A549 (cell line): ENCODE data around the gene F10. TPM values are rescaled to one million over a fixed set of nuclear protein-coding genes. Genes with fewer than 3 reads are reported as not detected.

Experiments used
- ATAC-seq, 2 experiments: fragments of 200-7000 bp in 1 of 2; fragments of >200 bp in 1 of 2; cut with Nextera tagmentation in 1 of 2; cut with Tn5 transposase in 1 of 2; 3 replicates each; pipeline versions ENCODE4 v1.8.0 to v1.9.1; 2018 to 2020; ENCODE audit warnings: mild to moderate bottlenecking in 1 of 2, moderate library complexity in 1 of 2
- CTCF ChIA-PET: fragments of 300-600 bp; sonication (Branson Sonifier 250); formaldehyde crosslinking; extraction: SDS; loops from one replicate; lab custom pipeline; 2021; ENCODE audit warnings: antibody characterized with exemption, inconsistent platforms; lab: Yijun Ruan, JAX
- POLR2A ChIA-PET: fragments of 350-600 bp; formaldehyde crosslinking; extraction: SDS; loops from one replicate; lab custom pipeline; 2021; ENCODE audit warnings: antibody characterized with exemption, inconsistent platforms; lab: Yijun Ruan, JAX
- DNase-seq, 2 experiments: peaks; one replicate each; pipeline versions ENCODE4 v3.0.0 to v3.0.0-alpha.2; 2011 to 2016; ENCODE audit warnings: low read depth in 1 of 2, low spot score in 1 of 2
- FAIRE-seq: peaks from 2 replicates; lab custom pipeline; 2011; peaks lifted over from hg19 to GRCh38; lab: Jason Lieb, UNC
- H3K27ac ChIP-seq, 2 experiments: fragments of >200 bp; sonication (Bioruptor Twin); formaldehyde crosslinking; 3 replicates each; pipeline ENCODE4 v1.5.1; 2016 to 2017
- H3K4me1 ChIP-seq: fragments of >200 bp; sonication (Bioruptor Twin); formaldehyde crosslinking; 3 replicates; pipeline ENCODE4 v1.6.1; 2016
- H3K4me2 ChIP-seq: fragments of >200 bp; sonication (Bioruptor Twin); formaldehyde crosslinking; 3 replicates; pipeline ENCODE4 v1.6.1; 2016
- H3K4me3 ChIP-seq: fragments of >200 bp; sonication (Bioruptor Twin); formaldehyde crosslinking; 3 replicates; pipeline ENCODE4 v1.5.1; 2016
- H3K9me3 ChIP-seq: fragments of >200 bp; sonication (Bioruptor Twin); formaldehyde crosslinking; 3 replicates; pipeline ENCODE4 v1.6.1; 2016
- CBX2 ChIP-seq: fragments of 200-600 bp; sonication (generic); IDR thresholded peaks from 2 replicates; pipeline ENCODE4 v1.6.1; 2016; ENCODE audit warnings: low read depth, mild to moderate bottlenecking, borderline replicate concordance
- CHD2 ChIP-seq: fragments of 150-350 bp; IDR thresholded peaks from 2 replicates; pipeline ENCODE4 v1.6.1; 2014; ENCODE audit warnings: low read length; ENCODE audit not compliant: partially characterized antibody
- FOSB ChIP-seq: fragments of 250-450 bp; sonication (Bioruptor Pico); IDR thresholded peaks from 2 replicates; pipeline ENCODE4 v1.5.0; 2020; ENCODE audit warnings: mild to moderate bottlenecking, moderate library complexity
- GATA3 ChIP-seq: IDR thresholded peaks from 2 replicates; pipeline ENCODE4 v1.6.1; 2012; ENCODE audit warnings: borderline replicate concordance
- HDAC2 ChIP-seq: fragments of 200-600 bp; sonication (generic); IDR thresholded peaks from 2 replicates; pipeline ENCODE4 v1.6.1; 2016
- HOXA7 ChIP-seq: fragments of 250-450 bp; sonication (Bioruptor Pico); IDR thresholded peaks from 2 replicates; pipeline ENCODE4 v1.5.0; 2020; ENCODE audit warnings: mild to moderate bottlenecking, moderate library complexity
- KDM5A ChIP-seq: fragments of 200-600 bp; sonication (generic); IDR thresholded peaks from 2 replicates; pipeline ENCODE4 v1.6.1; 2016; ENCODE audit warnings: antibody characterized with exemption, mild to moderate bottlenecking
- MAZ ChIP-seq: fragments of 150-350 bp; IDR thresholded peaks from 2 replicates; pipeline ENCODE4 v1.6.1; 2014; ENCODE audit warnings: antibody characterized with exemption, low read depth, low read length, borderline replicate concordance
- NFE2L2 ChIP-seq: fragments of 150-350 bp; conservative IDR thresholded peaks from 2 replicates; pipeline ENCODE4 v1.6.1; 2014; ENCODE audit warnings: low read length
- NR3C1 ChIP-seq: fragments of >200 bp; sonication (Bioruptor Twin); formaldehyde crosslinking; IDR thresholded peaks from 3 replicates; pipeline ENCODE4 v1.6.1; 2017
- RAD21 ChIP-seq, 2 experiments: fragments of >200 bp in 1 of 2; sonication (Bioruptor Twin) in 1 of 2; formaldehyde crosslinking in 1 of 2; IDR thresholded peaks in 1 of 2; conservative IDR thresholded peaks in 1 of 2; 2 replicates in 1 of 2; 3 replicates in 1 of 2; pipeline ENCODE4 v1.6.1; 2012 to 2018; ENCODE audit warnings: inconsistent platforms in 1 of 2
- RCOR1 ChIP-seq: fragments of 150-350 bp; IDR thresholded peaks from 2 replicates; pipeline ENCODE4 v1.6.1; 2014; ENCODE audit warnings: antibody characterized with exemption, low read length, low read depth
- RFX5 ChIP-seq: fragments of 450-650 bp; IDR thresholded peaks from 2 replicates; pipeline ENCODE4 v1.7.1; 2014; ENCODE audit warnings: antibody characterized with exemption, mild to moderate bottlenecking, moderate library complexity
- SREBF2 ChIP-seq: fragments of 450-650 bp; IDR thresholded peaks from 2 replicates; pipeline ENCODE4 v1.6.1; 2014; ENCODE audit warnings: mild to moderate bottlenecking, moderate library complexity
- TP53 ChIP-seq: fragments of 250-450 bp; sonication (Bioruptor Pico); IDR thresholded peaks from 2 replicates; pipeline ENCODE4 v1.5.0; 2021; ENCODE audit warnings: mild to moderate bottlenecking, moderate library complexity
- ZNF302 ChIP-seq: fragments of 250-450 bp; sonication (Bioruptor Pico); IDR thresholded peaks from 2 replicates; pipeline ENCODE4 v1.9.0; 2021; ENCODE audit warnings: inconsistent platforms, mild to moderate bottlenecking, moderate library complexity
- ZSCAN20 ChIP-seq: fragments of 250-450 bp; sonication (Bioruptor Pico); IDR thresholded peaks from 2 replicates; pipeline ENCODE4 v1.8.0; 2022; ENCODE audit warnings: mild to moderate bottlenecking, moderate library complexity
- WGBS: methylation state at CpG from one replicate; pipeline ENCODE4 v1.1.6; 2017; ENCODE audit errors: missing lambda C conversion rate; 5-methylcytosine and 5-hydroxymethylcytosine counted together
- polyA plus RNA-seq, 4 experiments: library from polyadenylated mRNA; depleted of rRNA in 3 of 4; stranded (reverse); fragments of >200 nt; fragmentation: RNase III in 1 of 4; extraction: RNeasy Plus Mini Kit Qiagen cat#74134 plus additional on column Dnase treatment in 1 of 4; gene quantifications; 2 replicates in 3 of 4; 3 replicates in 1 of 4; pipeline ENCODE4 v1.2.3, GENCODE V29; 2011 to 2017
- TF ChIP-seq, protein P1 (sequence below): fragments of >200 bp; sonication (Bioruptor Twin); formaldehyde crosslinking; IDR thresholded peaks from 3 replicates; pipeline ENCODE4 v1.5.1; 2016
- TF ChIP-seq, protein P2 (sequence below): IDR thresholded peaks from 2 replicates; pipeline ENCODE4 v1.6.1; 2012
- TF ChIP-seq, protein P3 (sequence below): fragments of 250-450 bp; sonication (Bioruptor Pico); IDR thresholded peaks from 2 replicates; pipeline ENCODE4 v1.5.0; 2020; ENCODE audit warnings: low read depth, mild to moderate bottlenecking, moderate library complexity
- TF ChIP-seq, protein P4 (sequence below): fragments of 250-450 bp; sonication (Bioruptor Pico); IDR thresholded peaks from 2 replicates; pipeline ENCODE4 v1.5.0; 2021; ENCODE audit warnings: mild to moderate bottlenecking, moderate library complexity, borderline replicate concordance
- TF ChIP-seq, protein P5 (sequence below): fragments of 150-350 bp; IDR thresholded peaks from 2 replicates; pipeline ENCODE4 v1.6.1; 2014; ENCODE audit warnings: low read depth, mild to moderate bottlenecking, low read length
- TF ChIP-seq, protein P6 (sequence below): fragments of >200 bp; sonication (Bioruptor Twin); formaldehyde crosslinking; IDR thresholded peaks from 3 replicates; pipeline ENCODE4 v1.6.1; 2016
- TF ChIP-seq, protein P7 (sequence below): fragments of 450-650 bp; IDR thresholded peaks from 2 replicates; pipeline ENCODE4 v1.6.1; 2014; ENCODE audit warnings: antibody characterized with exemption

The F10 gene
- polyA plus RNA-seq, 2 of the 4 experiments (the other 2 are of a cell fraction): 0.32 TPM; not detected in 1

DNA sequence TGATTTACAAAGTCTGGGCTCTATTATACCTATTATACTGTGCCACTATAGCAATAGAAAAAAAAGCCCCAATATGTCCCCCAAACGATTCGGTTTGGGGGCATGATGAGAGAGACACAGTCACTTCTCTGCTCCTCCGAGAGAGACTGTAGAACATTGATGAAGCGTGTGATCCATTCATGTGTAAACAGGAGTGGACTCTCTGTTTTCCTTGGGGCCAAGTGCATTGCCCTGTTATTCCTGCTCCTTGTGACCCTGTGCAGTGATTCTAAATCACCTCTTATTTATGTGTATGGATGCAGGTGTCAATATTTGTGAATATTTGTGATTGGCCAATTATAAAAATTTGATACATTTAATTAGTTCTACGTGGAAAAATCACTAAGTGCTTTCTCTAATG is 17.0 kb downstream of the F10 start:
- no peaks in the 10 kb centered on the region for H3K9me3 ChIP-seq
- ATAC-seq (no peak), FAIRE-seq (no peak), DNase-seq (no peak)
- WGBS: 41% methylated on average over 5 of the region's 5 CpGs
- no peak for TF ChIP-seq HDAC2
- no peak for TF ChIP-seq GATA3
- TF ChIP-seq ZNF302: no peak
- TF ChIP-seq RFX5: no peak
- no peak for TF ChIP-seq MAZ
- TF ChIP-seq NFE2L2: no peak
- no peak for TF ChIP-seq ZSCAN20
- no peak for TF ChIP-seq NR3C1
- TF ChIP-seq TP53 (CRISPR knock-in tag): no peak
- TF ChIP-seq, protein P1, sequence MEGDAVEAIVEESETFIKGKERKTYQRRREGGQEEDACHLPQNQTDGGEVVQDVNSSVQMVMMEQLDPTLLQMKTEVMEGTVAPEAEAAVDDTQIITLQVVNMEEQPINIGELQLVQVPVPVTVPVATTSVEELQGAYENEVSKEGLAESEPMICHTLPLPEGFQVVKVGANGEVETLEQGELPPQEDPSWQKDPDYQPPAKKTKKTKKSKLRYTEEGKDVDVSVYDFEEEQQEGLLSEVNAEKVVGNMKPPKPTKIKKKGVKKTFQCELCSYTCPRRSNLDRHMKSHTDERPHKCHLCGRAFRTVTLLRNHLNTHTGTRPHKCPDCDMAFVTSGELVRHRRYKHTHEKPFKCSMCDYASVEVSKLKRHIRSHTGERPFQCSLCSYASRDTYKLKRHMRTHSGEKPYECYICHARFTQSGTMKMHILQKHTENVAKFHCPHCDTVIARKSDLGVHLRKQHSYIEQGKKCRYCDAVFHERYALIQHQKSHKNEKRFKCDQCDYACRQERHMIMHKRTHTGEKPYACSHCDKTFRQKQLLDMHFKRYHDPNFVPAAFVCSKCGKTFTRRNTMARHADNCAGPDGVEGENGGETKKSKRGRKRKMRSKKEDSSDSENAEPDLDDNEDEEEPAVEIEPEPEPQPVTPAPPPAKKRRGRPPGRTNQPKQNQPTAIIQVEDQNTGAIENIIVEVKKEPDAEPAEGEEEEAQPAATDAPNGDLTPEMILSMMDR: no peak
- TF ChIP-seq, protein P2, sequence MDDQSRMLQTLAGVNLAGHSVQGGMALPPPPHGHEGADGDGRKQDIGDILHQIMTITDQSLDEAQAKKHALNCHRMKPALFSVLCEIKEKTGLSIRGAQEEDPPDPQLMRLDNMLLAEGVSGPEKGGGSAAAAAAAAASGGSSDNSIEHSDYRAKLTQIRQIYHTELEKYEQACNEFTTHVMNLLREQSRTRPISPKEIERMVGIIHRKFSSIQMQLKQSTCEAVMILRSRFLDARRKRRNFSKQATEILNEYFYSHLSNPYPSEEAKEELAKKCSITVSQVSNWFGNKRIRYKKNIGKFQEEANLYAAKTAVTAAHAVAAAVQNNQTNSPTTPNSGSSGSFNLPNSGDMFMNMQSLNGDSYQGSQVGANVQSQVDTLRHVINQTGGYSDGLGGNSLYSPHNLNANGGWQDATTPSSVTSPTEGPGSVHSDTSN: no peak
- no peak for TF ChIP-seq CHD2
- no peak for TF ChIP-seq HOXA7 (CRISPR knock-in tag)
- no peak for TF ChIP-seq SREBF2
- no peak for TF ChIP-seq CBX2
- TF ChIP-seq RAD21 (conservative IDR thresholded peaks at IDR 0.05 in 1 of 2, IDR thresholded peaks at IDR 0.05 in 1 of 2): no peak
- TF ChIP-seq, protein P3, sequence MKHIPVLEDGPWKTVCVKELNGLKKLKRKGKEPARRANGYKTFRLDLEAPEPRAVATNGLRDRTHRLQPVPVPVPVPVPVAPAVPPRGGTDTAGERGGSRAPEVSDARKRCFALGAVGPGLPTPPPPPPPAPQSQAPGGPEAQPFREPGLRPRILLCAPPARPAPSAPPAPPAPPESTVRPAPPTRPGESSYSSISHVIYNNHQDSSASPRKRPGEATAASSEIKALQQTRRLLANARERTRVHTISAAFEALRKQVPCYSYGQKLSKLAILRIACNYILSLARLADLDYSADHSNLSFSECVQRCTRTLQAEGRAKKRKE (CRISPR knock-in tag): no peak
- H3K4me1 ChIP-seq: no peaks in the 10 kb centered on the region
- POLR2A ChIA-PET: no interaction called here
- CTCF ChIA-PET: interaction anchor here (0.6 kb wide), 1 partner anchor 74 kb away, joined by 5 read pairs; no protein-coding TSS in a partner anchor
- no peak overlapping the region for H3K4me3 ChIP-seq
- no peak overlapping the region for H3K4me2 ChIP-seq
- H3K27ac ChIP-seq: no peak overlapping the region

DNA sequence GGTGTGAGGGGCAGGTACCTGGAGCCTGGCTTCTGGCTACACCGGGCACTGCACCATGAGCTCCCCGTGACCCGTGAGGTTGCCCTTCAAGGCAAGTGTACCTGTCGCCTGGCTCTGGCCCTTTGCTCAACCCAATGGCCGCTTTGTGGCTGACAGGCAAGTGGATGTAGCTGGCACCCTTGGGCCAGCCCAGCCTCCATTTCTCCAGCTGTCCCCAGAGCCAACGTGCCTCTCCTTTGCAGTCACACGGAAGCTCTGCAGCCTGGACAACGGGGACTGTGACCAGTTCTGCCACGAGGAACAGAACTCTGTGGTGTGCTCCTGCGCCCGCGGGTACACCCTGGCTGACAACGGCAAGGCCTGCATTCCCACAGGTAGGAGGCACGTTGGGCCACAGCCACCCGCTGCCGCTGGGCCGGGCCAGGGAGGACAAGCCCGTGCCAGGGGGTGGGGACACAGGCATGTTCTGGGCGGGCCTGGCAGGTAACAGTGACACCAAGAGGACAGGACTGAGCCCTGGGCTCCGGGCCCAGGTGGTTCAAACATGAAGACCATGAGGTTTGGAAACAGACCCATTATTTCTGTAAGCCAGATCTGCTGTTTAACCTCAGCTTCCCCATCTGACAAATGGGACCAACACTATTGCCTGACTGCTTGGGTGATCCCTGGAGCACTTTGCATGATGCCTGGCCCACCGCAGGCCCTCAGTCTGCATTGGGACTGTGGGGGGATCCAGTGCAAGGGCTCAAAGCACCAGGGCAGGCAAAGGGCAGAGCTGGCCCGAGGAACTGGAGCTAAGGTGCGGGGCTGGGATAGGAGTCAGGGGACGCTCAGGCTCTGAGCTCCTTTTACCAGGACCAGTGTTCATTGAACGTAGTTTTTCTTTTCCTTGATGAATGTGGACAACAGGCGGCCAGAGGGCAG is 18.3 kb downstream of the F10 start:
- TF ChIP-seq KDM5A: no peak
- TF ChIP-seq GATA3: no peak
- no peak for TF ChIP-seq FOSB (CRISPR knock-in tag)
- TF ChIP-seq ZSCAN20: no peak
- TF ChIP-seq, protein P4, sequence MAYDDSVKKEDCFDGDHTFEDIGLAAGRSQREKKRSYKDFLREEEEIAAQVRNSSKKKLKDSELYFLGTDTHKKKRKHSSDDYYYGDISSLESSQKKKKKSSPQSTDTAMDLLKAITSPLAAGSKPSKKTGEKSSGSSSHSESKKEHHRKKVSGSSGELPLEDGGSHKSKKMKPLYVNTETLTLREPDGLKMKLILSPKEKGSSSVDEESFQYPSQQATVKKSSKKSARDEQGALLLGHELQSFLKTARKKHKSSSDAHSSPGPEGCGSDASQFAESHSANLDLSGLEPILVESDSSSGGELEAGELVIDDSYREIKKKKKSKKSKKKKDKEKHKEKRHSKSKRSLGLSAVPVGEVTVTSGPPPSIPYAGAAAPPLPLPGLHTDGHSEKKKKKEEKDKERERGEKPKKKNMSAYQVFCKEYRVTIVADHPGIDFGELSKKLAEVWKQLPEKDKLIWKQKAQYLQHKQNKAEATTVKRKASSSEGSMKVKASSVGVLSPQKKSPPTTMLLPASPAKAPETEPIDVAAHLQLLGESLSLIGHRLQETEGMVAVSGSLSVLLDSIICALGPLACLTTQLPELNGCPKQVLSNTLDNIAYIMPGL (CRISPR knock-in tag): no peak
- no peak for TF ChIP-seq RAD21 (conservative IDR thresholded peaks at IDR 0.05 in 1 of 2, IDR thresholded peaks at IDR 0.05 in 1 of 2)
- no peak for TF ChIP-seq SREBF2
- TF ChIP-seq RCOR1: no peak
- TF ChIP-seq, protein P5, sequence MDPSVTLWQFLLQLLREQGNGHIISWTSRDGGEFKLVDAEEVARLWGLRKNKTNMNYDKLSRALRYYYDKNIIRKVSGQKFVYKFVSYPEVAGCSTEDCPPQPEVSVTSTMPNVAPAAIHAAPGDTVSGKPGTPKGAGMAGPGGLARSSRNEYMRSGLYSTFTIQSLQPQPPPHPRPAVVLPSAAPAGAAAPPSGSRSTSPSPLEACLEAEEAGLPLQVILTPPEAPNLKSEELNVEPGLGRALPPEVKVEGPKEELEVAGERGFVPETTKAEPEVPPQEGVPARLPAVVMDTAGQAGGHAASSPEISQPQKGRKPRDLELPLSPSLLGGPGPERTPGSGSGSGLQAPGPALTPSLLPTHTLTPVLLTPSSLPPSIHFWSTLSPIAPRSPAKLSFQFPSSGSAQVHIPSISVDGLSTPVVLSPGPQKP: no peak
- TF ChIP-seq, protein P6, sequence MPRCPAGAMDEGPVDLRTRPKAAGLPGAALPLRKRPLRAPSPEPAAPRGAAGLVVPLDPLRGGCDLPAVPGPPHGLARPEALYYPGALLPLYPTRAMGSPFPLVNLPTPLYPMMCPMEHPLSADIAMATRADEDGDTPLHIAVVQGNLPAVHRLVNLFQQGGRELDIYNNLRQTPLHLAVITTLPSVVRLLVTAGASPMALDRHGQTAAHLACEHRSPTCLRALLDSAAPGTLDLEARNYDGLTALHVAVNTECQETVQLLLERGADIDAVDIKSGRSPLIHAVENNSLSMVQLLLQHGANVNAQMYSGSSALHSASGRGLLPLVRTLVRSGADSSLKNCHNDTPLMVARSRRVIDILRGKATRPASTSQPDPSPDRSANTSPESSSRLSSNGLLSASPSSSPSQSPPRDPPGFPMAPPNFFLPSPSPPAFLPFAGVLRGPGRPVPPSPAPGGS: no peak
- TF ChIP-seq, protein P7, sequence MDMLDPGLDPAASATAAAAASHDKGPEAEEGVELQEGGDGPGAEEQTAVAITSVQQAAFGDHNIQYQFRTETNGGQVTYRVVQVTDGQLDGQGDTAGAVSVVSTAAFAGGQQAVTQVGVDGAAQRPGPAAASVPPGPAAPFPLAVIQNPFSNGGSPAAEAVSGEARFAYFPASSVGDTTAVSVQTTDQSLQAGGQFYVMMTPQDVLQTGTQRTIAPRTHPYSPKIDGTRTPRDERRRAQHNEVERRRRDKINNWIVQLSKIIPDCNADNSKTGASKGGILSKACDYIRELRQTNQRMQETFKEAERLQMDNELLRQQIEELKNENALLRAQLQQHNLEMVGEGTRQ: no peak
- no peak for TF ChIP-seq CHD2
- H3K9me3 ChIP-seq: no peaks in the 10 kb centered on the region
- CTCF ChIA-PET: interaction anchor here (2.2 kb wide), 1 partner anchor 8 kb away, joined by 6 read pairs; no protein-coding TSS in a partner anchor
- H3K4me1 ChIP-seq: no peaks in the 10 kb centered on the region
- ATAC-seq (no peak), DNase-seq (no peak), FAIRE-seq (no peak)
- WGBS: 82% methylated on average over 7 of the region's 26 CpGs
- no peak overlapping the region for H3K27ac ChIP-seq
- POLR2A ChIA-PET: no interaction called here
- no peak overlapping the region for H3K4me3 ChIP-seq
- H3K4me2 ChIP-seq: no peak overlapping the region
